HG03159 (cell line): ENCODE measurements around the gene GOSR2.
"Not testable (repeated sequence)": the region's sequence is repeated elsewhere in the genome, so short reads cannot be mapped to it uniquely, and the experiment has no call there.

Source experiments
- ATAC-seq: cut with Tn5 transposase; IDR thresholded peaks from one replicate; pipeline ENCODE4 v1.9.1; 2021; ENCODE audit warnings: mild to moderate bottlenecking, moderate library complexity; ENCODE audit not compliant: unreplicated experiment

Gene GOSR2

DNA sequence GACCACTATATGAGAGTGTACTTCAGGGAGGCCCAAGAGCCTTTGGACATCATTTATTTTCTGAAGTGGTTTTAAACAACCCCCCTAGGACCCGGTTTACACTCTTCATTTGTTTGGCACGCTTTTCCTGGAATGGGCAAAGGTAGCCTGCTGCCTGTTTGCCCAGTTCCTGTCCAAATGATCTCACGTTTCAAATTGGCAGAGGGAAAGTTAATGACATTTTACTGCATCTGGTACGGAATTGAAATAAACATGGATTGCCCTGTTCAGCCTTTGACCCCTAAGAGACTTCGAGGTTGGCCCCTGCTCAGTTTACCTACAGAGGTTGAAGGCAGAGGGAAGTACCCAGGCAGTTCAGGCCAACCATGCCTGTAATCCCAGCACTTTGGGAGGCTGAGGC, 61.9 kb downstream of the GOSR2 start:
- no peak for ATAC-seq

DNA sequence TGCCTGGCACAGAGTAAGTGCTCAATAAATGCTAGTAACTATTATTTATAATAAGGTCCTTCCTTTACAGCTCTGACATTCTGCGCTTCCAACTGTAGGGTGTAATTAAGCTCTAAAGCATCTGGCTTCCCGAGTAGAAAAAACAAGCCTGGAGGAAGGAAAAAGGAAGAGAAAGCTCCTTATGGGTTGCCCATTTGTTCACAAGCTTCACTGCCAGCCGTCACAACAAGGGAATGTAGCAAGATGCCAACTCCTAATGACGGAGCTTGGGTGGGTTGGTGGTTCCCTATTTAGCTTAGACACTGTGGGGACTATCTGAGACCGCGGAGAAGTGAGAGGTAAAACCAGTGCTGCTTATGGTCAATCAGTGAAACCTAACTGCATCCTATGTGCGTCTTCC, 63.4 kb downstream of the GOSR2 start:
- ATAC-seq, result no peak

DNA sequence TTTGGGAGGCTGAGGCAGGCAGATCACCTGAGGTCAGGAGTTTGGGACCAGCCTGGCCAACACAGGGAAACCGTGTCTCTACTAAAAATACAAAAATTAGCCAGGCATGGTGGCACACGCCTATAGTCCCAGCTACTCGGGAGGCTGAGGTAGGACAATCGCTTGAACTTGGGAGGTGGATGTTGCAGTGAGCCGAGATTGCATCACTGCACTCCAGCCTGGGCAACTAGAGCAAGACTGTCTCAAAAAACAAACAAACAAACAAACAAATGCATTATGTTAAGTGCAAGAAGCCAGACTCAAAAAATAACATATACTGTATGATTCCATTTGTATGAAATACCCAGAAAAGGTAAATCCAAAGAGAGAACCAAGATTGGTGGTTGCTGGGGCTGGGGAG, 65.0 kb downstream of the GOSR2 start:
- not testable (repeated sequence) for ATAC-seq

DNA sequence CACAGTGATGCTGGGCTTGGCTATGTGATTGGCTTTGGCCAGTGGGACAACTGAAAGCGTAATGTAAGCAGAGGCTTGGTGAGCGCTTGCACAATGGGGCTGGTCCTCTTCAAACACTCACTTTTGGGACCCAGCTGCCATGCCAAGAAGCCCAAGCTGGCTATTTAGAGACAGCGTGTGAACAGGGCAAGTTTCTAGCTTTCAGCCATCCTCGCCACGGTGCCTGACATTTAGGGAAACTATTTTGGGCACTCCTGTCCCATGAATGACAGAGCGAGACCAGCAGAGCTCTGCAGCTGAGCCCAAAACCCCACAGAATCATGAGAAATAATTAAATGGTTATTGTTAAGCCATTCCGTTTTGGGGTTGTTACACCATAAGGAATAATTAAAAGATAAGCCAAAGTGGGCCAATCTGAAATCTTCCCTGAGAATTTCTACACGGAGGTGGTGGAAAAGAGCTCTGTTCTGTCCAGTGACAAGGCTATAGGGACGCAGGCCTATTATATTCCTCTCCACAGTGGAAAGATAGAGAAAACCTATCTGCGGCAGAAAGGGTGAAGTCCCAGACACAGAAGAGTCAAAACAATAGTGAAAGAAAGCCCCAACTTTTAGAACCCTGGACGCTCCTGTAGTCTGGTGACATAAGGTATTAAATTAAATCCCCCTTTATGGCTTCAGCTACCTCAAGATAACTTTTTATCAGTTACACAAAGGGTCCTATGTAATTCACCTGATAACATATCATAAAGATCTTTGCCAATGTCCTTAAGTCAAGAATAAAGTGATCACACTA, 66.9 kb downstream of the GOSR2 start:
- ATAC-seq, result no peak

DNA sequence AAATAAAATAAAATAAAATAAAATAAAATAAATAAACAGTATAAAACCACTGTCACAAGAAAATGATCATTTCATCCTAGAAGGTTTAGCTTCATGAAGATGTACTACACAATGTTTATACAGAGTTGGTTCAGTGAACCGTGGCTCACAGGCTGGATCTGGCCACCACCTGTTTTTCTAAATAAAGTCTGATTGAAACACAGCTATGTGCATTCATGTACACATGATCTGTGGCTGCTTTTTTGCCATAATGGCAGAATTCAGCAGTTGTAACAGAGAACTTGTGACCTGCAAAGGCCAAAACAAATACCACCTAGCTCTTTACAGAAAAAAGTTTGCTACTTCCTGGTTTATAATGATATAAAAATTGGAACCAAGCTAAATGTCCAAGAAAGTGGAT, 68.7 kb downstream of the GOSR2 start:
- no peak for ATAC-seq
